Measurements from ENCODE around the gene PIP5K1C. TPM values are rescaled to one million over a fixed set of nuclear protein-coding genes. Genes with fewer than 3 reads are reported as not detected.

Gene PIP5K1C
- total RNA-seq, 1 donor from 2014 or later = 42.0 TPM

- no peaks in the 10 kb centered on the region for H3K9me3 Mint-ChIP-seq (ENCODE audit: unreplicated experiment)
- H3K27me3 Mint-ChIP-seq (ENCODE audit: low read depth, unreplicated experiment) = no peaks in the 10 kb centered on the region
- no peak overlapping the region for H3K27ac ChIP-seq (ENCODE audit: low read depth, low read length)
- no peaks in the 10 kb centered on the region for H3K9me3 ChIP-seq (ENCODE audit: insufficient read depth, low read depth, low read length)
- H4K20me1 ChIP-seq (ENCODE audit: insufficient read depth, low read length) = peaks cover 6% of the 10 kb centered on the region
- H2AFZ ChIP-seq (ENCODE audit: low read depth, low read length) = no peak overlapping the region
- no peak for TF ChIP-seq CTCF (IDR thresholded peaks at IDR 0.05; ENCODE audit: insufficient read depth, low read depth, low read length)
- TF ChIP-seq EZH2 (IDR thresholded peaks at IDR 0.05; ENCODE audit: insufficient read depth, low read length) = no peak
- no peaks in the 10 kb centered on the region for H3K4me1 Mint-ChIP-seq (ENCODE audit: low read depth, unreplicated experiment)
- no peak overlapping the region for H3K27ac Mint-ChIP-seq (ENCODE audit: unreplicated experiment)
- H3K4me3 Mint-ChIP-seq (ENCODE audit: unreplicated experiment) = no peak overlapping the region
- H3K79me2 ChIP-seq (ENCODE audit: insufficient read depth, low read length) = no peaks in the 10 kb centered on the region
- H3K36me3 ChIP-seq (ENCODE audit: insufficient read depth, low read length) = no peaks in the 10 kb centered on the region
- H3K36me3 Mint-ChIP-seq (ENCODE audit: low read depth, unreplicated experiment) = peaks cover 10% of the 10 kb centered on the region
- FAIRE-seq (no peak), DNase-seq (ENCODE audit: low read depth) (no peak)
- no peak overlapping the region for H3K4me2 ChIP-seq (ENCODE audit: low read length)
- no peaks in the 10 kb centered on the region for H3K27me3 ChIP-seq (ENCODE audit: insufficient read depth, low read length)
- no peak overlapping the region for H3K4me3 ChIP-seq (ENCODE audit: insufficient read depth, low read depth, low read length)
- H3K4me1 ChIP-seq (ENCODE audit: insufficient read depth, low read length) = peaks cover 5% of the 10 kb centered on the region
- no peak overlapping the region for H3K9ac ChIP-seq (ENCODE audit: low read length)
These were observed 86.2 kb downstream of the PIP5K1C start for GRCh38 chr19:3613818-3614661.

- Histone ChIP-seq H3K27me3 (ENCODE audit: insufficient read depth, low read length) (no peaks in the 10 kb centered on the region), H3K27ac (ENCODE audit: low read depth, low read length) (no peak overlapping the region), H4K20me1 (ENCODE audit: insufficient read depth, low read length) (peaks cover 6% of the 10 kb centered on the region), H3K4me1 (ENCODE audit: insufficient read depth, low read length) (peaks cover 9% of the 10 kb centered on the region), H3K79me2 (ENCODE audit: insufficient read depth, low read length) (no peaks in the 10 kb centered on the region), H3K4me3 (ENCODE audit: insufficient read depth, low read depth, low read length) (no peak overlapping the region), H3K36me3 (ENCODE audit: insufficient read depth, low read length) (no peaks in the 10 kb centered on the region), H3K4me2 (ENCODE audit: low read length) (no peak overlapping the region), H3K9me3 (ENCODE audit: insufficient read depth, low read depth, low read length) (no peaks in the 10 kb centered on the region), H3K9ac (ENCODE audit: low read length) (no peak overlapping the region), H2AFZ (ENCODE audit: low read depth, low read length) (no peak overlapping the region)
- peaks cover 8% of the 10 kb centered on the region for H3K36me3 Mint-ChIP-seq (ENCODE audit: low read depth, unreplicated experiment)
- no peak overlapping the region for H3K27ac Mint-ChIP-seq (ENCODE audit: unreplicated experiment)
- H3K4me3 Mint-ChIP-seq (ENCODE audit: unreplicated experiment) = no peak overlapping the region
- peaks cover 1% of the 10 kb centered on the region for H3K27me3 Mint-ChIP-seq (ENCODE audit: low read depth, unreplicated experiment)
- TF ChIP-seq CTCF (IDR thresholded peaks at IDR 0.05; ENCODE audit: insufficient read depth, low read depth, low read length) (no peak), EZH2 (IDR thresholded peaks at IDR 0.05; ENCODE audit: insufficient read depth, low read length) (no peak)
- H3K4me1 Mint-ChIP-seq (ENCODE audit: low read depth, unreplicated experiment) = peaks cover 2% of the 10 kb centered on the region
- FAIRE-seq (no peak), DNase-seq (ENCODE audit: low read depth) (no peak)
- no peaks in the 10 kb centered on the region for H3K9me3 Mint-ChIP-seq (ENCODE audit: unreplicated experiment)
These were observed 87.1 kb downstream of the PIP5K1C start for GRCh38 chr19:3612901-3613741.

Data from astrocyte (in vitro differentiated cells and primary cell).